ENCODE measurements around the gene TMC1.

Gene TMC1

DNA sequence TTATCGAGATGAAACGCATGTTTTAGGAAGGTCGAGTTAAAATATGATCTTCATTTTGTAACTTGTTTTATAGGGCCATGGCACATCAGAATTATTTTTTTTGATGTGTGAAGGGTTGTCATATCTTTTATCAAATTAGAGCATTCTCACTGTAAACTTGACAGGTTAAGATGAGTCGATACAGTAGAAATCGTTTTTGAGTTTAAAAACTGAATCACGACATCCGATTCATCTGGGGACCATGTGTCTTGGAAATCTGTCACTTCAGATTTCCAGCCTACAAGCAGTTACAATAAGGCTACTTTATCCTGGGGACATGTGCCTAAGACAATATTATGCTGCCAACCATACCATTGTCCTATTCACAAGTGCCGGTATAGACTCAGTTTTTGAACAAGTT is 295.3 kb downstream of the TMC1 start:
- Histone ChIP-seq H3K27me3 (ENCODE audit: control insufficient read depth, low read length) (no peaks in the 10 kb centered on the region), H3K9me3 (ENCODE audit: control insufficient read depth, insufficient read depth, low read length) (no peaks in the 10 kb centered on the region), H3K36me3 (ENCODE audit: control insufficient read depth, low read length) (no peaks in the 10 kb centered on the region), H3K9me2 (replicated peaks; ENCODE audit: control insufficient read depth, low read length) (no peaks in the 10 kb centered on the region), H3K4me1 (ENCODE audit: control insufficient read depth, low read length) (no peaks in the 10 kb centered on the region), H3K4me2 (ENCODE audit: low read length) (no peak overlapping the region), H4K20me1 (ENCODE audit: control insufficient read depth, insufficient read depth, low read depth, low read length) (no peaks in the 10 kb centered on the region), H3K4me3 (ENCODE audit: low read length) (no peak overlapping the region), H3K27ac (ENCODE audit: low read depth, low read length) (no peak overlapping the region), H3K79me2 (ENCODE audit: control insufficient read depth, low read length) (no peaks in the 10 kb centered on the region), H3F3A (ENCODE audit: control insufficient read depth, insufficient read depth) (no peaks in the 10 kb centered on the region)
- no peak for TF ChIP-seq EZH2phosphoT487 (IDR thresholded peaks at IDR 0.05; ENCODE audit: borderline replicate concordance, low read length)
- TF ChIP-seq, protein P1, sequence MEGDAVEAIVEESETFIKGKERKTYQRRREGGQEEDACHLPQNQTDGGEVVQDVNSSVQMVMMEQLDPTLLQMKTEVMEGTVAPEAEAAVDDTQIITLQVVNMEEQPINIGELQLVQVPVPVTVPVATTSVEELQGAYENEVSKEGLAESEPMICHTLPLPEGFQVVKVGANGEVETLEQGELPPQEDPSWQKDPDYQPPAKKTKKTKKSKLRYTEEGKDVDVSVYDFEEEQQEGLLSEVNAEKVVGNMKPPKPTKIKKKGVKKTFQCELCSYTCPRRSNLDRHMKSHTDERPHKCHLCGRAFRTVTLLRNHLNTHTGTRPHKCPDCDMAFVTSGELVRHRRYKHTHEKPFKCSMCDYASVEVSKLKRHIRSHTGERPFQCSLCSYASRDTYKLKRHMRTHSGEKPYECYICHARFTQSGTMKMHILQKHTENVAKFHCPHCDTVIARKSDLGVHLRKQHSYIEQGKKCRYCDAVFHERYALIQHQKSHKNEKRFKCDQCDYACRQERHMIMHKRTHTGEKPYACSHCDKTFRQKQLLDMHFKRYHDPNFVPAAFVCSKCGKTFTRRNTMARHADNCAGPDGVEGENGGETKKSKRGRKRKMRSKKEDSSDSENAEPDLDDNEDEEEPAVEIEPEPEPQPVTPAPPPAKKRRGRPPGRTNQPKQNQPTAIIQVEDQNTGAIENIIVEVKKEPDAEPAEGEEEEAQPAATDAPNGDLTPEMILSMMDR (IDR thresholded peaks at IDR 0.05; ENCODE audit: low read depth, low read length, poor library complexity, severe bottlenecking) = no peak

DNA sequence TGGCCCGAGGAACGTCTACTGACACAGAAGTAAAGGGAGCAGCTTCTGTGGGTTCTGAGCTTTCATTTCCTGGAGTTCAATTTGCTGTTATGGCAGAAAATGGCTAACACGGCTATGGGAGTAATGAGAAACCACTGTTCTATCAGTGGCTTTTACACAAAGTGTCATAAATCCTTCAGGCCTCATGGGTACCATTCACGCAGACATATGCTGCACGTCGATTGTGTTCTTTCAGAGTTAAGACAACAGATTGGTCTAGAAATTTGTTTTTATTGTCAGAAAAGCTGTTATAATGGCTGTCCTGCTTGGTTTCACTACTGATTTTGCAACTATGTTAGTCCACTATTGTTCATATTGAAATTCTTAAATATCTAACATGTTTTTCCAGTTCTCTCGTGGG is 296.0 kb downstream of the TMC1 start:
- no peaks in the 10 kb centered on the region for H3K4me1 ChIP-seq (ENCODE audit: control insufficient read depth, low read length)
- H3K79me2 ChIP-seq (ENCODE audit: control insufficient read depth, low read length) = no peaks in the 10 kb centered on the region
- H3K4me3 ChIP-seq (ENCODE audit: low read length) = no peak overlapping the region
- no peaks in the 10 kb centered on the region for H3K9me2 ChIP-seq (replicated peaks; ENCODE audit: control insufficient read depth, low read length)
- no peaks in the 10 kb centered on the region for H3K9me3 ChIP-seq (ENCODE audit: control insufficient read depth, insufficient read depth, low read length)
- TF ChIP-seq EZH2phosphoT487 (IDR thresholded peaks at IDR 0.05; ENCODE audit: borderline replicate concordance, low read length) = no peak
- TF ChIP-seq, protein P1 (IDR thresholded peaks at IDR 0.05; ENCODE audit: low read depth, low read length, poor library complexity, severe bottlenecking) = no peak
- H4K20me1 ChIP-seq (ENCODE audit: control insufficient read depth, insufficient read depth, low read depth, low read length) = no peaks in the 10 kb centered on the region
- H3F3A ChIP-seq (ENCODE audit: control insufficient read depth, insufficient read depth) = no peaks in the 10 kb centered on the region
- no peaks in the 10 kb centered on the region for H3K27me3 ChIP-seq (ENCODE audit: control insufficient read depth, low read length)
- no peak overlapping the region for H3K4me2 ChIP-seq (ENCODE audit: low read length)
- H3K27ac ChIP-seq (ENCODE audit: low read depth, low read length) = no peak overlapping the region
- H3K36me3 ChIP-seq (ENCODE audit: control insufficient read depth, low read length) = no peaks in the 10 kb centered on the region

DNA sequence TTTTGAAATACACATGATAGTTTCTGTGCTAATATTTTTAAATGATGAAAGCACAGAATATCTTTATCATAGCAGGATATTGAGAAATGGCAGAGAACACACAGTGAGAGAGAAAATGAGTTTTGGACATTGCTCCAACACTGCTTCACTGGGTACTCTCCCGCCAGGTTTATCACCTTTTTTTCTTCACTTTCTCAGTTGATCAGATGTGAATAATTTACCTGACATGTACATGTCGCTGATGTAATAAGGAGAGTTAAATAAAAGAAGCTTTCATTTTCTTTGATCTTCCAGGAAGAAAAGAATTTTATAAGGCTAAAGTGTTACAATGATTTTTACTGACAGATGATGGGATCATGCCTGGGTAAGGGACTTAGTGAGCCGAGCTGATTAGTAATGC is 297.0 kb downstream of the TMC1 start:
- no peak overlapping the region for H3K4me2 ChIP-seq (ENCODE audit: low read length)
- H3K27me3 ChIP-seq (ENCODE audit: control insufficient read depth, low read length) = no peaks in the 10 kb centered on the region
- H3F3A ChIP-seq (ENCODE audit: control insufficient read depth, insufficient read depth) = no peaks in the 10 kb centered on the region
- H3K79me2 ChIP-seq (ENCODE audit: control insufficient read depth, low read length) = no peaks in the 10 kb centered on the region
- no peak overlapping the region for H3K4me3 ChIP-seq (ENCODE audit: low read length)
- H3K4me1 ChIP-seq (ENCODE audit: control insufficient read depth, low read length) = no peaks in the 10 kb centered on the region
- no peaks in the 10 kb centered on the region for H3K36me3 ChIP-seq (ENCODE audit: control insufficient read depth, low read length)
- H3K9me2 ChIP-seq (replicated peaks; ENCODE audit: control insufficient read depth, low read length) = no peaks in the 10 kb centered on the region
- TF ChIP-seq, protein P1 (IDR thresholded peaks at IDR 0.05; ENCODE audit: low read depth, low read length, poor library complexity, severe bottlenecking) = no peak
- no peak for TF ChIP-seq EZH2phosphoT487 (IDR thresholded peaks at IDR 0.05; ENCODE audit: borderline replicate concordance, low read length)
- H4K20me1 ChIP-seq (ENCODE audit: control insufficient read depth, insufficient read depth, low read depth, low read length) = no peaks in the 10 kb centered on the region
- H3K27ac ChIP-seq (ENCODE audit: low read depth, low read length) = no peak overlapping the region
- no peaks in the 10 kb centered on the region for H3K9me3 ChIP-seq (ENCODE audit: control insufficient read depth, insufficient read depth, low read length)

DNA sequence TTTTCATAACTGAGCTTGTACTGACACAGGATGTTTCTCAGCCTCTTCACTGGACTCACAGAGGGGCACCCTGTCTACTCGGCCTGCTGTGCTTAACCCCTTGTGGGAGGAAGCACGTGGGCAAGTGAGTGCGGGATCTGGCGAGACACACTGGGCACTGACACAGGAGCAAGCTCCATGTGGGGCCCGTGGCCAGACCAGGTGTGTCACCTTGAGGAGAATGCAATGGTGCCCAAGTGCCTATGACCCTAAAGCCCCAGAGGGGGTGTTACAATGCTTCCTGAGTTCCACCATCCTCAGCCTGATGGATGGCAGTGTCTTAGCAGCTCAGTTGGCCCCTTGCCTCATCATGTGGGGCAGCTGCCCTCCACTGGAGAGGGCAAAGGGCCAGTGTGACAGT is 302.6 kb downstream of the TMC1 start:
- H4K20me1 ChIP-seq (ENCODE audit: control insufficient read depth, insufficient read depth, low read depth, low read length) = no peaks in the 10 kb centered on the region
- no peaks in the 10 kb centered on the region for H3F3A ChIP-seq (ENCODE audit: control insufficient read depth, insufficient read depth)
- H3K4me2 ChIP-seq (ENCODE audit: low read length) = no peak overlapping the region
- no peaks in the 10 kb centered on the region for H3K9me3 ChIP-seq (ENCODE audit: control insufficient read depth, insufficient read depth, low read length)
- no peaks in the 10 kb centered on the region for H3K4me1 ChIP-seq (ENCODE audit: control insufficient read depth, low read length)
- no peak overlapping the region for H3K27ac ChIP-seq (ENCODE audit: low read depth, low read length)
- no peaks in the 10 kb centered on the region for H3K79me2 ChIP-seq (ENCODE audit: control insufficient read depth, low read length)
- TF ChIP-seq EZH2phosphoT487 (IDR thresholded peaks at IDR 0.05; ENCODE audit: borderline replicate concordance, low read length) = no peak
- TF ChIP-seq, protein P1 (IDR thresholded peaks at IDR 0.05; ENCODE audit: low read depth, low read length, poor library complexity, severe bottlenecking) = no peak
- no peaks in the 10 kb centered on the region for H3K9me2 ChIP-seq (replicated peaks; ENCODE audit: control insufficient read depth, low read length)
- no peaks in the 10 kb centered on the region for H3K27me3 ChIP-seq (ENCODE audit: control insufficient read depth, low read length)
- H3K36me3 ChIP-seq (ENCODE audit: control insufficient read depth, low read length) = no peaks in the 10 kb centered on the region
- no peak overlapping the region for H3K4me3 ChIP-seq (ENCODE audit: low read length)
